H1 (cell line): ENCODE data around the gene PDGFA. TPM values are rescaled to one million over a fixed set of nuclear protein-coding genes. Genes with fewer than 3 reads are reported as not detected.

ENCODE experiments used
- CBX5 ChIP-seq: fragments of 300-800, 300-1000 bp; sonication (generic); IDR thresholded peaks from 2 replicates; pipeline ENCODE4 v1.7.1; 2016; ENCODE audit warnings: antibody characterized with exemption, low read length, low read depth
- CEBPB ChIP-seq: IDR thresholded peaks from 2 replicates; pipeline ENCODE4 v1.6.1; 2012; ENCODE audit warnings: low read depth, low read length
- JUND ChIP-seq: IDR thresholded peaks from 2 replicates; pipeline ENCODE4 v1.6.1; 2011; ENCODE audit warnings: mild to moderate bottlenecking, improper control_type of control experiment, low read length
- KDM5A ChIP-seq: fragments of 200-600 bp; IDR thresholded peaks from 2 replicates; pipeline ENCODE4 v1.7.1; 2012; ENCODE audit warnings: mild to moderate bottlenecking, low read length, inconsistent platforms, mixed read lengths
- SAP30 ChIP-seq: fragments of 300-600 bp; sonication (generic); IDR thresholded peaks from 2 replicates; pipeline ENCODE4 v1.7.1; 2012; ENCODE audit warnings: low read length, moderate library complexity, mild to moderate bottlenecking, inconsistent platforms; ENCODE audit not compliant: insufficient read depth, insufficient replicate concordance
- SIN3A ChIP-seq, 2 experiments: IDR thresholded peaks in 1 of 2; conservative IDR thresholded peaks in 1 of 2; 2 replicates each; pipeline ENCODE4 v1.6.1; 2011 to 2012; ENCODE audit warnings: low read length in 2 of 2, improper control_type of control experiment in 1 of 2, low read depth in 1 of 2, mild to moderate bottlenecking in 1 of 2
- SUZ12 ChIP-seq: fragments of 200-600 bp; sonication (generic); IDR thresholded peaks from 2 replicates; pipeline ENCODE4 v1.6.1; 2012; ENCODE audit warnings: mild to moderate bottlenecking, inconsistent platforms, low read length, moderate library complexity, mixed read lengths
- YY1 ChIP-seq: IDR thresholded peaks from 2 replicates; pipeline ENCODE4 v1.6.1; 2011; ENCODE audit warnings: low read depth, mild to moderate bottlenecking, low read length
- ZNF274 ChIP-seq: IDR thresholded peaks from 2 replicates; pipeline ENCODE4 v1.7.0; 2012; ENCODE audit warnings: low read length, borderline replicate concordance; ENCODE audit errors: extremely low read depth
- polyA plus RNA-seq, 7 experiments: library from polyadenylated mRNA; depleted of rRNA in 3 of 7; stranded (reverse) in 5 of 7; unstranded in 2 of 7; fragments of >200 nt in 5 of 7; fragments of 200-250 nt in 2 of 7; gene quantifications; 1 replicate in 5 of 7; 2 replicates in 1 of 7; 4 replicates in 1 of 7; pipeline versions ENCODE4 v1.2.1 to v1.2.3, GENCODE V29; 2011 to 2013; ENCODE audit warnings: missing spikeins in 2 of 7, mixed read lengths in 2 of 7
- total RNA-seq: library from RNA; stranded (reverse); fragmentation: NEBNext Ultra II Directional; extraction: Animal tissue kit (Norgen Biotek cat#: 25700); gene quantifications from 2 replicates; pipeline ENCODE4 v1.2.1, GENCODE V29; 2021
- TF ChIP-seq, protein P1 (sequence below): fragments of 300-600 bp; sonication (generic); IDR thresholded peaks from 2 replicates; pipeline ENCODE4 v1.7.1; 2012; ENCODE audit warnings: low read length, moderate library complexity, mild to moderate bottlenecking, inconsistent platforms; ENCODE audit not compliant: insufficient replicate concordance
- TF ChIP-seq, protein P2 (sequence below): IDR thresholded peaks from 2 replicates; pipeline ENCODE4 v1.6.1; 2011; ENCODE audit warnings: low read depth, mild to moderate bottlenecking, low read length; ENCODE audit not compliant: insufficient read depth

The PDGFA gene
- total and polyA plus RNA-seq, 2 of the 8 experiments (the other 6 are each of a cell fraction or from before 2014, with no cell fraction given): 21.1 to 43.0 TPM

DNA sequence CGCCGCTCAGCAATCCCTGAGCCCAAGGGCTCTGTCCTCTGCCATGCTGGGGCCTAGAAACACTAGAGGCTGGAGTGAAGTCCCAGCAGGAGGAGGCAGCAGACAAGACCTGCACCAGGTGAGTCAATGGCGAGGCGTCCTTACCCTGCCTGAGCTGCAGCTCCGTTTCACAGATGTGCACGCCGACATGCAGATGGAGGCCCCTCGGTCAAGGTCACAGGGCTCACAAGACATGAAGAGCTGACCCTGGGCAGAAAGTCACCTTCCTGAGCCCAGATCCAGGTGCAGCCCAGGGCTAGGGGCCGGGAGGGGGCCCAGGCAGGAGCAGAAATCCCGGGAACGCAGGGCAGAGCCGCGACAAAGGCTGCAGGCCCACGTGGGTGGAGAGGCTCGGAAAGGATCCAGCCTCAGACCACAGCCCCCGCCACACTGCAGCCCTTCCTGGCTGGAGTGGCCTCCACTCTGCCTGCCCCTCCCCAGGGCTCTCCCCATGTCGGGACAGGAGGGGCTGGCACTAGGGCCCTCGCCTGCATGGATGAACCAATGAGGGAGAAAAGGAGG lies 23.8 kb downstream of the PDGFA start (continued):
- TF ChIP-seq, protein P1, sequence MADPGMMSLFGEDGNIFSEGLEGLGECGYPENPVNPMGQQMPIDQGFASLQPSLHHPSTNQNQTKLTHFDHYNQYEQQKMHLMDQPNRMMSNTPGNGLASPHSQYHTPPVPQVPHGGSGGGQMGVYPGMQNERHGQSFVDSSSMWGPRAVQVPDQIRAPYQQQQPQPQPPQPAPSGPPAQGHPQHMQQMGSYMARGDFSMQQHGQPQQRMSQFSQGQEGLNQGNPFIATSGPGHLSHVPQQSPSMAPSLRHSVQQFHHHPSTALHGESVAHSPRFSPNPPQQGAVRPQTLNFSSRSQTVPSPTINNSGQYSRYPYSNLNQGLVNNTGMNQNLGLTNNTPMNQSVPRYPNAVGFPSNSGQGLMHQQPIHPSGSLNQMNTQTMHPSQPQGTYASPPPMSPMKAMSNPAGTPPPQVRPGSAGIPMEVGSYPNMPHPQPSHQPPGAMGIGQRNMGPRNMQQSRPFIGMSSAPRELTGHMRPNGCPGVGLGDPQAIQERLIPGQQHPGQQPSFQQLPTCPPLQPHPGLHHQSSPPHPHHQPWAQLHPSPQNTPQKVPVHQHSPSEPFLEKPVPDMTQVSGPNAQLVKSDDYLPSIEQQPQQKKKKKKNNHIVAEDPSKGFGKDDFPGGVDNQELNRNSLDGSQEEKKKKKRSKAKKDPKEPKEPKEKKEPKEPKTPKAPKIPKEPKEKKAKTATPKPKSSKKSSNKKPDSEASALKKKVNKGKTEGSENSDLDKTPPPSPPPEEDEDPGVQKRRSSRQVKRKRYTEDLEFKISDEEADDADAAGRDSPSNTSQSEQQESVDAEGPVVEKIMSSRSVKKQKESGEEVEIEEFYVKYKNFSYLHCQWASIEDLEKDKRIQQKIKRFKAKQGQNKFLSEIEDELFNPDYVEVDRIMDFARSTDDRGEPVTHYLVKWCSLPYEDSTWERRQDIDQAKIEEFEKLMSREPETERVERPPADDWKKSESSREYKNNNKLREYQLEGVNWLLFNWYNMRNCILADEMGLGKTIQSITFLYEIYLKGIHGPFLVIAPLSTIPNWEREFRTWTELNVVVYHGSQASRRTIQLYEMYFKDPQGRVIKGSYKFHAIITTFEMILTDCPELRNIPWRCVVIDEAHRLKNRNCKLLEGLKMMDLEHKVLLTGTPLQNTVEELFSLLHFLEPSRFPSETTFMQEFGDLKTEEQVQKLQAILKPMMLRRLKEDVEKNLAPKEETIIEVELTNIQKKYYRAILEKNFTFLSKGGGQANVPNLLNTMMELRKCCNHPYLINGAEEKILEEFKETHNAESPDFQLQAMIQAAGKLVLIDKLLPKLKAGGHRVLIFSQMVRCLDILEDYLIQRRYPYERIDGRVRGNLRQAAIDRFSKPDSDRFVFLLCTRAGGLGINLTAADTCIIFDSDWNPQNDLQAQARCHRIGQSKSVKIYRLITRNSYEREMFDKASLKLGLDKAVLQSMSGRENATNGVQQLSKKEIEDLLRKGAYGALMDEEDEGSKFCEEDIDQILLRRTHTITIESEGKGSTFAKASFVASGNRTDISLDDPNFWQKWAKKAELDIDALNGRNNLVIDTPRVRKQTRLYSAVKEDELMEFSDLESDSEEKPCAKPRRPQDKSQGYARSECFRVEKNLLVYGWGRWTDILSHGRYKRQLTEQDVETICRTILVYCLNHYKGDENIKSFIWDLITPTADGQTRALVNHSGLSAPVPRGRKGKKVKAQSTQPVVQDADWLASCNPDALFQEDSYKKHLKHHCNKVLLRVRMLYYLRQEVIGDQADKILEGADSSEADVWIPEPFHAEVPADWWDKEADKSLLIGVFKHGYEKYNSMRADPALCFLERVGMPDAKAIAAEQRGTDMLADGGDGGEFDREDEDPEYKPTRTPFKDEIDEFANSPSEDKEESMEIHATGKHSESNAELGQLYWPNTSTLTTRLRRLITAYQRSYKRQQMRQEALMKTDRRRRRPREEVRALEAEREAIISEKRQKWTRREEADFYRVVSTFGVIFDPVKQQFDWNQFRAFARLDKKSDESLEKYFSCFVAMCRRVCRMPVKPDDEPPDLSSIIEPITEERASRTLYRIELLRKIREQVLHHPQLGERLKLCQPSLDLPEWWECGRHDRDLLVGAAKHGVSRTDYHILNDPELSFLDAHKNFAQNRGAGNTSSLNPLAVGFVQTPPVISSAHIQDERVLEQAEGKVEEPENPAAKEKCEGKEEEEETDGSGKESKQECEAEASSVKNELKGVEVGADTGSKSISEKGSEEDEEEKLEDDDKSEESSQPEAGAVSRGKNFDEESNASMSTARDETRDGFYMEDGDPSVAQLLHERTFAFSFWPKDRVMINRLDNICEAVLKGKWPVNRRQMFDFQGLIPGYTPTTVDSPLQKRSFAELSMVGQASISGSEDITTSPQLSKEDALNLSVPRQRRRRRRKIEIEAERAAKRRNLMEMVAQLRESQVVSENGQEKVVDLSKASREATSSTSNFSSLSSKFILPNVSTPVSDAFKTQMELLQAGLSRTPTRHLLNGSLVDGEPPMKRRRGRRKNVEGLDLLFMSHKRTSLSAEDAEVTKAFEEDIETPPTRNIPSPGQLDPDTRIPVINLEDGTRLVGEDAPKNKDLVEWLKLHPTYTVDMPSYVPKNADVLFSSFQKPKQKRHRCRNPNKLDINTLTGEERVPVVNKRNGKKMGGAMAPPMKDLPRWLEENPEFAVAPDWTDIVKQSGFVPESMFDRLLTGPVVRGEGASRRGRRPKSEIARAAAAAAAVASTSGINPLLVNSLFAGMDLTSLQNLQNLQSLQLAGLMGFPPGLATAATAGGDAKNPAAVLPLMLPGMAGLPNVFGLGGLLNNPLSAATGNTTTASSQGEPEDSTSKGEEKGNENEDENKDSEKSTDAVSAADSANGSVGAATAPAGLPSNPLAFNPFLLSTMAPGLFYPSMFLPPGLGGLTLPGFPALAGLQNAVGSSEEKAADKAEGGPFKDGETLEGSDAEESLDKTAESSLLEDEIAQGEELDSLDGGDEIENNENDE: no peak
- TF ChIP-seq CEBPB (no peak), SUZ12 (no peak), SIN3A (conservative IDR thresholded peaks at IDR 0.05 in 1 of 2, IDR thresholded peaks at IDR 0.05 in 1 of 2; ENCODE audit: low read depth in 1 of 2, low read length in 2 of 2) (no peak), CBX5 (no peak), ZNF274 (no peak), YY1 (no peak), SAP30 (no peak), JUND (no peak), KDM5A (no peak)
- TF ChIP-seq, protein P2, sequence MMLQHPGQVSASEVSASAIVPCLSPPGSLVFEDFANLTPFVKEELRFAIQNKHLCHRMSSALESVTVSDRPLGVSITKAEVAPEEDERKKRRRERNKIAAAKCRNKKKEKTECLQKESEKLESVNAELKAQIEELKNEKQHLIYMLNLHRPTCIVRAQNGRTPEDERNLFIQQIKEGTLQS: no peak
